Astrocyte of the cerebellum (primary cell): ENCODE data around the gene PLA2G7.
"Not testable (repeated sequence)": the region's sequence is repeated elsewhere in the genome, so short reads cannot be mapped to it uniquely, and the experiment has no call there.

Source experiments
- DNase-seq: peaks from one replicate; pipeline ENCODE4 v3.0.0-alpha.2; 2011; ENCODE audit warnings: low read depth
- H3K4me3 ChIP-seq: 2 replicates; pipeline ENCODE4 v1.5.1; 2011; ENCODE audit warnings: mild to moderate bottlenecking, low read depth, low read length, moderate library complexity
- CTCF ChIP-seq: IDR thresholded peaks from 2 replicates; pipeline ENCODE4 v1.5.1; 2012; ENCODE audit warnings: low read length, low read depth, moderate library complexity, mild to moderate bottlenecking; ENCODE audit errors: missing control alignments
- in situ Hi-C: cut with HindIII; loops from 2 replicates; pipeline ENCODE4 v1.10.0; 2017; ENCODE audit warnings: low sequenced_read_pairs

Gene PLA2G7

GRCh38 chr6:46748940-46749503, 13.8 kb upstream of the PLA2G7 start:
- no peak for TF ChIP-seq CTCF
- H3K4me3 ChIP-seq = no peak overlapping the region
- DNase-seq = no peak
- in situ Hi-C loops = no loop called here

GRCh38 chr6:46746696-46747095, 11.5 kb upstream of the PLA2G7 start, which contains the start of gene ANKRD66:
TSS of gene ANKRD66 (plus strand) at chr6:46746933. CDS start at chr6:46751949, 5,016 bp downstream.
- in situ Hi-C loops = no loop called here
- no peak for TF ChIP-seq CTCF
- no peak within 1 kb of the TSS for H3K4me3 ChIP-seq
- no peak for DNase-seq

GRCh38 chr6:46745973-46746372, 10.8 kb upstream of the PLA2G7 start:
- no peak for TF ChIP-seq CTCF
- in situ Hi-C loops = no loop called here
- DNase-seq = no peak

GRCh38 chr6:46744159-46744725, 9.1 kb upstream of the PLA2G7 start:
- DNase-seq, H3K4me3 ChIP-seq, in situ Hi-C loops: not testable (repeated sequence)

More at GRCh38 chr6:46745973-46746372, 10.8 kb upstream of the PLA2G7 start:
- H3K4me3 ChIP-seq = no peak overlapping the region

GRCh38 chr6:46743425-46744158, 8.4 kb upstream of the PLA2G7 start:
- in situ Hi-C loops = no loop called here
- no peak for TF ChIP-seq CTCF
- DNase-seq = no peak
- H3K4me3 ChIP-seq = no peak overlapping the region

- DNase-seq = no peak
- no peak for TF ChIP-seq CTCF
- in situ Hi-C loops = no loop called here
Measured at GRCh38 chr6:46741910-46742309, 6.7 kb upstream of the PLA2G7 start.

GRCh38 chr6:46741482-46741881, 6.3 kb upstream of the PLA2G7 start:
- no peak for DNase-seq
- in situ Hi-C loops = no loop called here
- H3K4me3 ChIP-seq = no peak overlapping the region
- no peak for TF ChIP-seq CTCF

More at GRCh38 chr6:46741910-46742309, 6.7 kb upstream of the PLA2G7 start:
- no peak overlapping the region for H3K4me3 ChIP-seq
